Osteocyte (in vitro differentiated cells): ENCODE measurements around the gene MGAM2. TPM values are rescaled to one million over a fixed set of nuclear protein-coding genes. Genes with fewer than 3 reads are reported as not detected.

Experiments
- DNase-seq: peaks from one replicate; pipeline ENCODE4 v3.0.0; 2021; ENCODE audit warnings: mixed read lengths; ENCODE audit not compliant: unreplicated experiment; ENCODE audit errors: extremely low spot score
- H3K27ac Mint-ChIP-seq: one replicate; pipeline ENCODE4 v1.8.0; 2021; ENCODE audit warnings: mild to moderate bottlenecking, mixed read lengths; ENCODE audit not compliant: unreplicated experiment
- H3K27me3 Mint-ChIP-seq: one replicate; pipeline ENCODE4 v1.8.0; 2021; ENCODE audit warnings: mixed read lengths; ENCODE audit not compliant: unreplicated experiment
- H3K36me3 Mint-ChIP-seq: one replicate; pipeline ENCODE4 v1.8.0; 2021; ENCODE audit warnings: mixed read lengths; ENCODE audit not compliant: unreplicated experiment
- H3K4me1 Mint-ChIP-seq: one replicate; pipeline ENCODE4 v1.8.0; 2021; ENCODE audit warnings: mixed read lengths; ENCODE audit not compliant: unreplicated experiment
- H3K4me3 Mint-ChIP-seq: one replicate; pipeline ENCODE4 v1.8.0; 2021; ENCODE audit warnings: mild to moderate bottlenecking, moderate library complexity, mixed read lengths; ENCODE audit not compliant: unreplicated experiment
- H3K9me3 Mint-ChIP-seq: one replicate; pipeline ENCODE4 v1.8.0; 2021; ENCODE audit warnings: mixed read lengths; ENCODE audit not compliant: unreplicated experiment
- CTCF ChIP-seq: fragments of 200-600 bp; sonication (generic); IDR thresholded peaks from 2 replicates; pipeline ENCODE4 v1.5.0; 2021; ENCODE audit warnings: antibody characterized with exemption, mild to moderate bottlenecking, moderate library complexity
- total RNA-seq: library from RNA; stranded (reverse); gene quantifications from 2 replicates; pipeline ENCODE4 v1.2.1, GENCODE V29; 2021

The MGAM2 gene
- total RNA-seq, 1 donor from 2014 or later = not detected

GRCh38 chr7:142180426-142180825, 68.9 kb downstream of the MGAM2 start:
- TF ChIP-seq CTCF = no peak
- H3K27me3 Mint-ChIP-seq = peaks cover 5% of the 10 kb centered on the region
- no peak overlapping the region for H3K4me3 Mint-ChIP-seq
- no peak overlapping the region for H3K27ac Mint-ChIP-seq
- no peaks in the 10 kb centered on the region for H3K36me3 Mint-ChIP-seq
- no peak for DNase-seq
- no peaks in the 10 kb centered on the region for H3K9me3 Mint-ChIP-seq
- H3K4me1 Mint-ChIP-seq = peaks cover 8% of the 10 kb centered on the region

- H3K36me3 Mint-ChIP-seq = no peaks in the 10 kb centered on the region
- H3K4me1 Mint-ChIP-seq = peaks cover 8% of the 10 kb centered on the region
- no peak for DNase-seq
- TF ChIP-seq CTCF = no peak
- no peak overlapping the region for H3K4me3 Mint-ChIP-seq
- H3K27ac Mint-ChIP-seq = no peak overlapping the region
- H3K27me3 Mint-ChIP-seq = peaks cover 12% of the 10 kb centered on the region
- H3K9me3 Mint-ChIP-seq = no peaks in the 10 kb centered on the region
Measured at GRCh38 chr7:142181211-142181610, 69.7 kb downstream of the MGAM2 start.

GRCh38 chr7:142181966-142182365, 70.4 kb downstream of the MGAM2 start:
- no peak for TF ChIP-seq CTCF
- H3K27ac Mint-ChIP-seq = no peak overlapping the region
- no peak overlapping the region for H3K4me3 Mint-ChIP-seq
- no peaks in the 10 kb centered on the region for H3K9me3 Mint-ChIP-seq
- peaks cover 12% of the 10 kb centered on the region for H3K27me3 Mint-ChIP-seq
- H3K36me3 Mint-ChIP-seq = no peaks in the 10 kb centered on the region
- H3K4me1 Mint-ChIP-seq = peaks cover 8% of the 10 kb centered on the region
- no peak for DNase-seq

GRCh38 chr7:142185069-142185468, 73.6 kb downstream of the MGAM2 start:
- no peaks in the 10 kb centered on the region for H3K36me3 Mint-ChIP-seq
- TF ChIP-seq CTCF = no peak
- no peaks in the 10 kb centered on the region for H3K9me3 Mint-ChIP-seq
- H3K4me1 Mint-ChIP-seq = peaks cover 7% of the 10 kb centered on the region
- peaks cover 7% of the 10 kb centered on the region for H3K27me3 Mint-ChIP-seq
- no peak overlapping the region for H3K27ac Mint-ChIP-seq
- DNase-seq = no peak
- no peak overlapping the region for H3K4me3 Mint-ChIP-seq

GRCh38 chr7:142185801-142186200, 74.3 kb downstream of the MGAM2 start:
- Mint-ChIP-seq H3K27me3 (peaks cover 7% of the 10 kb centered on the region), H3K9me3 (no peaks in the 10 kb centered on the region)

More at GRCh38 chr7:142185801-142186200, 74.3 kb downstream of the MGAM2 start:
- no peaks in the 10 kb centered on the region for H3K36me3 Mint-ChIP-seq
- H3K4me1 Mint-ChIP-seq = peaks cover 2% of the 10 kb centered on the region
- no peak for DNase-seq
- H3K27ac Mint-ChIP-seq = no peak overlapping the region
- H3K4me3 Mint-ChIP-seq = no peak overlapping the region
- no peak for TF ChIP-seq CTCF
